NCI-H446 (cell line): ENCODE measurements around the gene AK8.

Experiments used
- DNase-seq, 2 experiments: peaks; one replicate each; lab custom pipeline; 2025; lab: John Stamatoyannopoulos, UW

The AK8 gene

GRCh38 chr9:132887181-132888120, 9.4 kb upstream of the AK8 start:
- DNase-seq: no peak

GRCh38 chr9:132886334-132886725, 8.2 kb upstream of the AK8 start:
- no peak for DNase-seq

GRCh38 chr9:132885720-132886333, 7.7 kb upstream of the AK8 start:
- DNase-seq: no peak

GRCh38 chr9:132883349-132884294, 5.5 kb upstream of the AK8 start:
- no peak for DNase-seq

- no peak for DNase-seq
These were observed 4.5 kb upstream of the AK8 start for GRCh38 chr9:132882616-132883015.

GRCh38 chr9:132881826-132882225, 3.7 kb upstream of the AK8 start:
- no peak for DNase-seq

GRCh38 chr9:132880324-132880661, 2.2 kb upstream of the AK8 start:
- DNase-seq: no peak

- DNase-seq: no peak
These were observed 1.6 kb upstream of the AK8 start for GRCh38 chr9:132879457-132880323.

- DNase-seq: peak in 1 of 2 experiments; percentile 2
These were observed 792 bp upstream of the AK8 start, which contains the start of gene SPACA9 for GRCh38 chr9:132878695-132879456. TSS of gene SPACA9 (plus strand) at chr9:132878898. CDS start at chr9:132883948, 5,050 bp downstream.

- no peak for DNase-seq
These were observed 643 bp downstream of the AK8 start for GRCh38 chr9:132877458-132877823.

- DNase-seq: no peak
These were observed 1.2 kb downstream of the AK8 start for GRCh38 chr9:132876849-132877248.

- no peak for DNase-seq
These were observed 2.9 kb downstream of the AK8 start for GRCh38 chr9:132875159-132875558.

- DNase-seq: no peak
These were observed 4.7 kb downstream of the AK8 start for GRCh38 chr9:132873403-132873802.

GRCh38 chr9:132869266-132869665, 8.8 kb downstream of the AK8 start:
- no peak for DNase-seq

GRCh38 chr9:132866898-132867297, 11.2 kb downstream of the AK8 start:
- no peak for DNase-seq

GRCh38 chr9:132864691-132865090, 13.4 kb downstream of the AK8 start:
- DNase-seq: no peak

- no peak for DNase-seq
These were observed 13.8 kb downstream of the AK8 start for GRCh38 chr9:132864277-132864676.

GRCh38 chr9:132863096-132863495, 15.0 kb downstream of the AK8 start:
- no peak for DNase-seq

- DNase-seq: no peak
These were observed 15.6 kb downstream of the AK8 start for GRCh38 chr9:132862533-132862932.

- no peak for DNase-seq
These were observed 16.4 kb downstream of the AK8 start for GRCh38 chr9:132861666-132862065.

- DNase-seq: no peak
These were observed 19.3 kb downstream of the AK8 start for GRCh38 chr9:132858751-132859150.
